SK-N-SH treated with all-trans-retinoic acid at 6 μM for 48 hours (cell line): Measurements from ENCODE around the gene PSMA7.

Experiments
- ATAC-seq: fragments of 200-7000 bp; cut with Tn5 transposase; 3 replicates; pipeline ENCODE4 v1.9.1; 2020; ENCODE audit warnings: mild to moderate bottlenecking, moderate library complexity
- ARNTL ChIP-seq: fragments of 450-650 bp; formaldehyde crosslinking; IDR thresholded peaks from 2 replicates; pipeline ENCODE4 v1.5.0; 2020; ENCODE audit warnings: low read depth, mild to moderate bottlenecking, moderate library complexity, borderline replicate concordance
- BACH2 ChIP-seq: fragments of 250-450 bp; sonication (Bioruptor Pico); IDR thresholded peaks from 2 replicates; pipeline ENCODE4 v1.9.0; 2021; ENCODE audit warnings: mild to moderate bottlenecking, borderline replicate concordance
- CREB5 ChIP-seq: fragments of 250-450 bp; sonication (Bioruptor Pico); IDR thresholded peaks from 2 replicates; pipeline ENCODE4 v1.5.1; 2020; ENCODE audit warnings: low read depth, mild to moderate bottlenecking, moderate library complexity
- CSDC2 ChIP-seq: fragments of 250-450 bp; sonication (Bioruptor Pico); IDR thresholded peaks from 2 replicates; pipeline ENCODE4 v1.5.0; 2020; ENCODE audit warnings: mild to moderate bottlenecking, moderate library complexity
- CSRNP3 ChIP-seq: fragments of 250-450 bp; sonication (Bioruptor Pico); IDR thresholded peaks from 2 replicates; pipeline ENCODE4 v1.5.1; 2021; ENCODE audit warnings: mild to moderate bottlenecking, moderate library complexity
- GLIS3 ChIP-seq: fragments of 250-450 bp; sonication (Bioruptor Pico); IDR thresholded peaks from 2 replicates; pipeline ENCODE4 v1.5.0; 2020; ENCODE audit warnings: mild to moderate bottlenecking, moderate library complexity
- ISL1 ChIP-seq: fragments of 250-450 bp; sonication (Bioruptor Pico); IDR thresholded peaks from 2 replicates; pipeline ENCODE4 v2.1.2; 2022; ENCODE audit warnings: mild to moderate bottlenecking, moderate library complexity
- OSR1 ChIP-seq: fragments of 250-450 bp; sonication (Bioruptor Pico); IDR thresholded peaks from 2 replicates; pipeline ENCODE4 v1.8.0; 2022; ENCODE audit warnings: moderate library complexity, mild to moderate bottlenecking, inconsistent platforms
- PATZ1 ChIP-seq: fragments of 250-450 bp; sonication (Bioruptor Pico); IDR thresholded peaks from 2 replicates; pipeline ENCODE4 v1.8.0; 2020; ENCODE audit warnings: mild to moderate bottlenecking, moderate library complexity, borderline replicate concordance
- POU6F1 ChIP-seq: fragments of 250-450 bp; sonication (Bioruptor Pico); IDR thresholded peaks from 2 replicates; pipeline ENCODE4 v1.8.0; 2021; ENCODE audit warnings: low read depth, mild to moderate bottlenecking, moderate library complexity, borderline replicate concordance
- PPARA ChIP-seq: fragments of 250-450 bp; sonication (Bioruptor Pico); IDR thresholded peaks from 2 replicates; pipeline ENCODE4 v1.5.0; 2020; ENCODE audit warnings: mild to moderate bottlenecking, borderline replicate concordance
- RARB ChIP-seq: fragments of 250-450 bp; sonication (Bioruptor Pico); IDR thresholded peaks from 2 replicates; pipeline ENCODE4 v1.8.0; 2021; ENCODE audit warnings: mild to moderate bottlenecking, moderate library complexity
- SNAI2 ChIP-seq: fragments of 250-450 bp; sonication (Bioruptor Pico); IDR thresholded peaks from 2 replicates; pipeline ENCODE4 v1.5.0; 2020; ENCODE audit warnings: mild to moderate bottlenecking, moderate library complexity
- TCF4 ChIP-seq: fragments of 250-450 bp; sonication (Bioruptor Pico); IDR thresholded peaks from 2 replicates; pipeline ENCODE4 v1.8.0; 2021; ENCODE audit warnings: mild to moderate bottlenecking, moderate library complexity, borderline replicate concordance
- TOX ChIP-seq: fragments of 250-450 bp; sonication (Bioruptor Pico); IDR thresholded peaks from 2 replicates; pipeline ENCODE4 v1.8.0; 2021; ENCODE audit warnings: mild to moderate bottlenecking, moderate library complexity, borderline replicate concordance
- TSHZ2 ChIP-seq: fragments of 250-450 bp; sonication (Bioruptor Pico); IDR thresholded peaks from 2 replicates; pipeline ENCODE4 v1.5.0; 2020; ENCODE audit warnings: mild to moderate bottlenecking, moderate library complexity
- ZC3H10 ChIP-seq: fragments of 250-450 bp; sonication (Bioruptor Pico); IDR thresholded peaks from 2 replicates; pipeline ENCODE4 v1.5.1; 2021; ENCODE audit warnings: mild to moderate bottlenecking, moderate library complexity
- ZFP3 ChIP-seq: fragments of 250-450 bp; sonication (Bioruptor Pico); IDR thresholded peaks from 2 replicates; pipeline ENCODE4 v1.5.0; 2020; ENCODE audit warnings: mild to moderate bottlenecking, moderate library complexity
- ZFP30 ChIP-seq: fragments of 450-650 bp; formaldehyde crosslinking; IDR thresholded peaks from 2 replicates; pipeline ENCODE4 v1.5.0; 2022; ENCODE audit warnings: mild to moderate bottlenecking, moderate library complexity
- ZNF565 ChIP-seq: fragments of 450-650 bp; formaldehyde crosslinking; conservative IDR thresholded peaks from 2 replicates; pipeline ENCODE4 v1.5.0; 2020; ENCODE audit warnings: low read depth, mild to moderate bottlenecking, moderate library complexity
- ZNF70 ChIP-seq: fragments of 450-650 bp; formaldehyde crosslinking; IDR thresholded peaks from 2 replicates; pipeline ENCODE4 v1.5.0; 2020; ENCODE audit warnings: mild to moderate bottlenecking, moderate library complexity
- ZNF8 ChIP-seq: fragments of 450-650 bp; formaldehyde crosslinking; IDR thresholded peaks from 2 replicates; pipeline ENCODE4 v1.5.0; 2020; ENCODE audit warnings: mild to moderate bottlenecking, moderate library complexity

PSMA7 gene

GRCh38 chr20:62159052-62159451 lies 15.9 kb upstream of the PSMA7 start:
- ATAC-seq: no peak
- no peak for TF ChIP-seq TCF4 (CRISPR knock-in tag)
- no peak for TF ChIP-seq PPARA (CRISPR knock-in tag)
- no peak for TF ChIP-seq CSRNP3 (CRISPR knock-in tag)
- no peak for TF ChIP-seq ISL1 (CRISPR knock-in tag)
- no peak for TF ChIP-seq ZC3H10 (CRISPR knock-in tag)
- no peak for TF ChIP-seq TOX (CRISPR knock-in tag)
- TF ChIP-seq PATZ1 (CRISPR knock-in tag): no peak
- no peak for TF ChIP-seq ZNF8
- TF ChIP-seq CREB5 (CRISPR knock-in tag): no peak
- no peak for TF ChIP-seq POU6F1 (CRISPR knock-in tag)
- TF ChIP-seq ZNF70: no peak
- TF ChIP-seq ZFP3 (CRISPR knock-in tag): no peak
- no peak for TF ChIP-seq CSDC2
- TF ChIP-seq SNAI2 (CRISPR knock-in tag): no peak
- TF ChIP-seq OSR1 (CRISPR knock-in tag): no peak
- no peak for TF ChIP-seq GLIS3 (CRISPR knock-in tag)
- TF ChIP-seq BACH2 (CRISPR knock-in tag): no peak
- TF ChIP-seq ZNF565 (CRISPR knock-in tag): no peak
- no peak for TF ChIP-seq ZFP30 (CRISPR knock-in tag)
- no peak for TF ChIP-seq TSHZ2 (CRISPR knock-in tag)

GRCh38 chr20:62158541-62158940 lies 15.3 kb upstream of the PSMA7 start:
- no peak for TF ChIP-seq ZNF70
- TF ChIP-seq TOX (CRISPR knock-in tag): no peak
- TF ChIP-seq ARNTL (CRISPR knock-in tag): no peak
- TF ChIP-seq CREB5 (CRISPR knock-in tag): no peak
- no peak for TF ChIP-seq ZFP30 (CRISPR knock-in tag)
- no peak for TF ChIP-seq OSR1 (CRISPR knock-in tag)
- no peak for TF ChIP-seq BACH2 (CRISPR knock-in tag)
- TF ChIP-seq ZC3H10 (CRISPR knock-in tag): no peak
- TF ChIP-seq ZNF565 (CRISPR knock-in tag): no peak
- no peak for TF ChIP-seq SNAI2 (CRISPR knock-in tag)
- TF ChIP-seq RARB (CRISPR knock-in tag): no peak
- TF ChIP-seq ZFP3 (CRISPR knock-in tag): no peak
- TF ChIP-seq CSRNP3 (CRISPR knock-in tag): no peak
- TF ChIP-seq POU6F1 (CRISPR knock-in tag): no peak
- TF ChIP-seq ISL1 (CRISPR knock-in tag): no peak
- ATAC-seq: no peak
